Hindlimb muscle (tissue), 1 donor: ENCODE data around the gene EFNA2. TPM values are rescaled to one million over a fixed set of nuclear protein-coding genes. Genes with fewer than 3 reads are reported as not detected.

ENCODE experiments used
- DNase-seq: peaks from one replicate; pipeline ENCODE4 v3.0.0-alpha.2; 2013
- polyA plus RNA-seq: library from polyadenylated mRNA; unstranded; fragments of 120-200 nt; gene quantifications from one replicate; pipeline ENCODE4 v1.2.1, GENCODE V29; 2013; ENCODE audit not compliant: insufficient read length

Gene EFNA2
- polyA plus RNA-seq, 1 donor = 0.48 TPM

GRCh38 chr19:1284979-1285736 lies 515 bp upstream of the EFNA2 start:
- no peak for DNase-seq

DNA sequence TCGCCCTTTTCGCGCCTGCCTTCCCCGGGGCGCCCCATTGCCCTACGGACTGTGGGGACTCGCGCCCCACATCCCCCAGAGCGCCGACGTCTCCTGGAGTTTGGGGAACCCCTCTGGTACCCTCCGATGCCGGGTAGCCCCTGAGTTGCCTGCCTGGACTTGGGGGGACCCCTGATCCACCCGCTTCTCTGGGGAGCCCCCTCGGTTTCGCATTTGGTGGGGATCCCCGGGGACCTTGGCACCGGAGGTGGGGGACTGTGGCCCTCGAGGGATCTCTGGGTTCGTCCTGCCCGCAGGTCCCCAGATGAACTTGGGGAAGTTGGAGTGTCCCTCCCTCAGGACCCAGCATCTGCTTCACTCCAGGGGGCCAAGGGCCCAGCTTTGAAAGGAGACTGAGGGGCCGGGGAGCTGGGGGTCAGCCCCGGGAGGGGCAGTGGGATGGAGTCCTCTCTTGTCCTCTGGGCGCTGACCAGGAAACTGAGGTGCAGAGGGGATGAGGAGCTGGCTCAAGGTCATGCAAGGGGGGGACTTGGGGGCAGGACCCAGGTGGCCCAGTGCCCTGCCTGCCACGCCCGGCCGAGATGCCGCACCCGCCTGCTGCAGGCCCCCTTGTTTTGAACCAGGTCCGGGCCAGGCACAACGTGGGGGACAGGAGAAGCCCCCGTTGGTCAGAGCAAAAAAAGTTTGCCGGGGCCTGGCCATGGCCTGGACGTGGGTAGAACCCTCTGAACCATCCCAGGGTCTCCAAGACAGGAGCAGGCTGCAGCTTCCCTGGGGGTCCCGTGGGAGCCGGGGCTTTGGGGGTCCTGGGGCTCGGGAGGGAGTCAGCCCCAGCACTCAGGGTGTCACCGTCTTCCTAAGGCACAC lies 1.0 kb downstream of the EFNA2 start:
- no peak for DNase-seq

- no peak for DNase-seq
Measured at GRCh38 chr19:1287354-1288225, 1.9 kb downstream of the EFNA2 start.

DNA sequence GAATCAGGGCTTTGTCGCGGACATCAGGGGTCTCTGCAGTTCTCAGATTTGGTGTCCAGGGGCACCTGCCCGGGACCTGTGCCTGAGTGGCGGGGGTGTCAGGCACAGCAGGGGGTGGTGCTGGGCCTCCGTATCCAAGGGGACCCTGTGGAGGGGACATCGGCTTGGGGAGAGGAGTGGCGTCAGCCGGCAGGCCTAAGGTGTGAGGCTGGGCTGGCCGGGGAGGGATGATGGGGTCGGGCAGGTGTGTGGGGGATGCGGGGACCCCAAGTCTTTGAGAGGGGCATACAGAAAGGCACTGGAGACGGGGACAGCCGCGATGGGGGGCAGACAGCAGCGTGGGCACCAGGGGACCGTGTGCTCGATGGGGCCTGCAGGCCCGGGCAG lies 2.5 kb downstream of the EFNA2 start:
- no peak for DNase-seq

- DNase-seq = no peak
Measured at GRCh38 chr19:1288833-1289685, 3.4 kb downstream of the EFNA2 start.

- DNase-seq = no peak
Measured at GRCh38 chr19:1289686-1290025, 4.0 kb downstream of the EFNA2 start.

DNA sequence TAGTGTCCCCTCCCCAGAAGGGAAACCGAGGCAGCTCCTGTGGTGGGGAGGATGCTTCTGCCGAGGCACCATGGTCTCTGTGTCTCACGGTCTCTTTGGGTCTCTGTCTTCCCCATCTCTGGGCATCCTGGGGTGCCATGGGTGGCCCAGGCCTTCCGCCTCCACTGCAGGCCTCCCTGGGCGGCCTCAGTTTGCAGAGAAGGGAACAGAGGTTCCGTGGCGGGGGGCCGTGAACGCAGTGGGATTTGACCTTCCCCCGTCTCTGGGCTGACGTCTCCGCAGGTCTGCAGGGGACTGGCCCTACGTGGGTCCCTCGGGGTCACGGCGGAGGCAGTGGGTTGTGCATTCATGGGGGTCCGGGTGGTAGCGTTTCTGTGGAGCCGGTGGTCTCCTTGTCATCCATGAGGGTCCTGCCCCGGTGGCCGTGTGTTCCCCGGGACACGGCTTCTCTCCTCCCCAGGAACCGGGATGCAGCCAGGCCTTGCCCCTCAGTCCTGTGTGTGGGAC lies 4.6 kb downstream of the EFNA2 start:
- DNase-seq = no peak

- DNase-seq = no peak
Measured at GRCh38 chr19:1290703-1291651, 5.3 kb downstream of the EFNA2 start.

- DNase-seq = no peak
Measured at GRCh38 chr19:1291761-1292418, 6.2 kb downstream of the EFNA2 start.

GRCh38 chr19:1292419-1293151 lies 6.9 kb downstream of the EFNA2 start:
- no peak for DNase-seq

GRCh38 chr19:1293782-1294604 lies 8.3 kb downstream of the EFNA2 start:
- DNase-seq = no peak

DNA sequence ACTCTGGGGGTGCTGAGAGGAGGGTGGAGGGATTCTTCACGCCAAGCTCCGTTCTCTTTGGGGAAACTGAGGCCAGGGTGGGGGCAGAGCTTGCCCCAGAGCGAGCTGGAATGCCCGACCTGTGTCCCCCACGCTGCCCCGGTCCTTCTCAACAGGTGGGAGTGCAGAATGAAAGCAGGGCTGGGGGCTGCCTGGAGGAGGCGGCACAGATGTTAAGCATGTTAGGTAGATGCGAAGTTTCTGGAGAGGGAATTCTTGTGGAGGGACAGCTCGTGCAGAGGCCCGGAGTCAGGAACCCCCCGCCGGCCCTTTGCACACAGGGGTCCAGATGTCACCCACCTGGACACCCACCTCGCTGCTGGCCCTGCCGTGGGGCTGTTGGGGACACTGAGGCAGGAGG lies 9.0 kb downstream of the EFNA2 start:
- DNase-seq = no peak

- no peak for DNase-seq
Measured at GRCh38 chr19:1295169-1296012, 9.7 kb downstream of the EFNA2 start.

GRCh38 chr19:1296078-1296477 lies 10.4 kb downstream of the EFNA2 start:
- DNase-seq = no peak

- no peak for DNase-seq
Measured at GRCh38 chr19:1296575-1297271, 11.1 kb downstream of the EFNA2 start.

DNA sequence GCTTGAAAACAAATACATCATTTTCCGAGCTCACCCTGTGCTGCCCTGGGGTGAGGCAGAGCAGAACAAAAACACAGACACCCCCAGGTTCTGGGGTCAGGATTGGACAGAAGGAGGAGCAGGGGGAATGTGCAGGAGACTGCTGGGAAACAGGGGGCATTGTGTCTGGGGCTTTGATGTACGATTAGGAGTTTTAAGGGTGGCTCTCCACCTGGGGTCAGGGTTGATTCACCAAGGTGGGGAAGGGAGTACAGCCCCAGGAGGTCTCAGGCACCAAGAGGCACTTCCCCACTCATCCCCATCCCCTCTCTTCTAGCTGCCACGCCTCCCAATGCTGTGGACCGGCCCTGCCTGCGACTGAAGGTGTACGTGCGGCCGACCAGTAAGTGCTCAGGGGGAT lies 12.6 kb downstream of the EFNA2 start:
- DNase-seq = no peak

GRCh38 chr19:1299801-1300200 lies 14.1 kb downstream of the EFNA2 start:
- no peak for DNase-seq
